WERI-Rb-1 (cell line): ENCODE results near the gene ADGRG3.

Source experiments
- DNase-seq: peaks from one replicate; pipeline ENCODE4 v3.0.0-alpha.2; 2020
- H3K27ac ChIP-seq: fragments of 250-450 bp; sonication (Bioruptor Pico); 2 replicates; pipeline ENCODE4 v1.5.1; 2020; ENCODE audit warnings: mild to moderate bottlenecking, moderate library complexity
- H3K27me3 ChIP-seq: fragments of 250-450 bp; sonication (Bioruptor Pico); 2 replicates; pipeline ENCODE4 v1.5.1; 2021; ENCODE audit warnings: mild to moderate bottlenecking, low read depth, moderate library complexity; ENCODE audit not compliant: insufficient read depth, severe bottlenecking
- H3K36me3 ChIP-seq: fragments of 250-450 bp; sonication (Bioruptor Pico); 2 replicates; pipeline ENCODE4 v1.5.1; 2020; ENCODE audit warnings: mild to moderate bottlenecking, moderate library complexity
- H3K4me3 ChIP-seq: 2 replicates; pipeline ENCODE4 v1.5.1; 2011; ENCODE audit warnings: low read depth, mild to moderate bottlenecking, control low read depth, low read length
- H3K9me3 ChIP-seq: fragments of 250-450 bp; sonication (Bioruptor Pico); 2 replicates; pipeline ENCODE4 v1.5.1; 2021; ENCODE audit warnings: mild to moderate bottlenecking, moderate library complexity; ENCODE audit not compliant: severe bottlenecking
- TF ChIP-seq, protein P1 (sequence below): IDR thresholded peaks from 2 replicates; pipeline ENCODE4 v1.5.1; 2011; ENCODE audit warnings: low read depth, mild to moderate bottlenecking, control low read depth, inconsistent platforms, low read length

The ADGRG3 gene

GRCh38 chr16:57663917-57664661 is 4.0 kb upstream of the ADGRG3 start:
- no peak for DNase-seq
- TF ChIP-seq, protein P1, sequence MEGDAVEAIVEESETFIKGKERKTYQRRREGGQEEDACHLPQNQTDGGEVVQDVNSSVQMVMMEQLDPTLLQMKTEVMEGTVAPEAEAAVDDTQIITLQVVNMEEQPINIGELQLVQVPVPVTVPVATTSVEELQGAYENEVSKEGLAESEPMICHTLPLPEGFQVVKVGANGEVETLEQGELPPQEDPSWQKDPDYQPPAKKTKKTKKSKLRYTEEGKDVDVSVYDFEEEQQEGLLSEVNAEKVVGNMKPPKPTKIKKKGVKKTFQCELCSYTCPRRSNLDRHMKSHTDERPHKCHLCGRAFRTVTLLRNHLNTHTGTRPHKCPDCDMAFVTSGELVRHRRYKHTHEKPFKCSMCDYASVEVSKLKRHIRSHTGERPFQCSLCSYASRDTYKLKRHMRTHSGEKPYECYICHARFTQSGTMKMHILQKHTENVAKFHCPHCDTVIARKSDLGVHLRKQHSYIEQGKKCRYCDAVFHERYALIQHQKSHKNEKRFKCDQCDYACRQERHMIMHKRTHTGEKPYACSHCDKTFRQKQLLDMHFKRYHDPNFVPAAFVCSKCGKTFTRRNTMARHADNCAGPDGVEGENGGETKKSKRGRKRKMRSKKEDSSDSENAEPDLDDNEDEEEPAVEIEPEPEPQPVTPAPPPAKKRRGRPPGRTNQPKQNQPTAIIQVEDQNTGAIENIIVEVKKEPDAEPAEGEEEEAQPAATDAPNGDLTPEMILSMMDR, result peak; percentile 48
- no peaks in the 10 kb centered on the region for H3K36me3 ChIP-seq

GRCh38 chr16:57664662-57665025 is 3.5 kb upstream of the ADGRG3 start:
- Histone ChIP-seq H3K4me3 (no peak overlapping the region), H3K9me3 (no peaks in the 10 kb centered on the region), H3K27me3 (no peaks in the 10 kb centered on the region), H3K27ac (no peak overlapping the region), H3K36me3 (no peaks in the 10 kb centered on the region)
- TF ChIP-seq, protein P1, result no peak
- no peak for DNase-seq

More at GRCh38 chr16:57663917-57664661, 4.0 kb upstream of the ADGRG3 start:
- no peaks in the 10 kb centered on the region for H3K27me3 ChIP-seq
- H3K4me3 ChIP-seq, result no peak overlapping the region
- no peak overlapping the region for H3K27ac ChIP-seq
- H3K9me3 ChIP-seq, result no peaks in the 10 kb centered on the region

- H3K4me3 ChIP-seq, result no peak overlapping the region
- no peak overlapping the region for H3K27ac ChIP-seq
- H3K36me3 ChIP-seq, result no peaks in the 10 kb centered on the region
- no peak for DNase-seq
- no peaks in the 10 kb centered on the region for H3K9me3 ChIP-seq
- TF ChIP-seq, protein P1, result no peak
- no peaks in the 10 kb centered on the region for H3K27me3 ChIP-seq
These were observed 2.6 kb upstream of the ADGRG3 start for GRCh38 chr16:57665541-57665940.

- TF ChIP-seq, protein P1, result no peak
- no peak overlapping the region for H3K27ac ChIP-seq
- no peaks in the 10 kb centered on the region for H3K36me3 ChIP-seq
- no peak overlapping the region for H3K4me3 ChIP-seq
- no peak for DNase-seq
- H3K9me3 ChIP-seq, result no peaks in the 10 kb centered on the region
- H3K27me3 ChIP-seq, result no peaks in the 10 kb centered on the region
These were observed 1.6 kb upstream of the ADGRG3 start for GRCh38 chr16:57666353-57667047.

DNA sequence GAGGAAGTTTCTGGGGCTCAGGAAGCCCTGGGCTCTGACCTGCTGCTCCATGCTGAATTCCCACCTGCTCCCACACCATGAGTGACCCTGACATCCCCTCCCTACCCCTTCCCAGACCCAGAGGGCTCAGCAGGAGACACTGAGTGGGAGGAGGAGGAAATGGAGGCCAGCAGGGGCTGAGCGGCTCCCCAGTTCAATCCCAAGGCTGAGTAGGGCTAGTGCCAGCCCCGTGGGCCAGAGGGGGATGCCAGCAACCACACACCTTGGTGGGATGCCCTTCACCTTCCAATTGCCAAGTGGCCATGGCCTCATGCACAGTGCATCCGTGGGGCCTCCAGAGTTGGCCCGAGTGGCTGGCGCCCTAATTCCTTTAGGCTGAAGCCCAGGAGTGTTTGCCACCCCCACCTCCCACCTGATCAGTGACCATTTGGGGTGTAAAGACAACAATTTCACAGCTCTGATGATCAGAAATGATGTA is 1.0 kb upstream of the ADGRG3 start:
- Histone ChIP-seq H3K27me3 (no peaks in the 10 kb centered on the region), H3K9me3 (no peaks in the 10 kb centered on the region), H3K27ac (no peak overlapping the region), H3K36me3 (no peaks in the 10 kb centered on the region), H3K4me3 (no peak overlapping the region)
- TF ChIP-seq, protein P1, result no peak
- DNase-seq, result no peak
